ENCODE data around the gene TMEM9. TPM values are rescaled to one million over a fixed set of nuclear protein-coding genes. Genes with fewer than 3 reads are reported as not detected.

The TMEM9 gene
- polyA plus RNA-seq, 1 donor, result 49.8 TPM

GRCh38 chr1:201085902-201086735, 68.2 kb downstream of the TMEM9 start:
- peak; percentile 45 to 51 for DNase-seq
- no peak overlapping the region for H3K4me3 ChIP-seq (ENCODE audit: low read length)
- no peaks in the 10 kb centered on the region for H3K9me3 ChIP-seq (ENCODE audit: control insufficient read depth, low read depth, low read length)
- H3K27ac ChIP-seq (ENCODE audit: low read length), result no peak overlapping the region
- WGBS (ENCODE audit: insufficient coverage, low lambda C conversion rate), result 92% methylated on average over 2 of the region's 12 CpGs
- no peaks in the 10 kb centered on the region for H3K4me1 ChIP-seq (ENCODE audit: control insufficient read depth, insufficient read depth, low read length)
- no peaks in the 10 kb centered on the region for H3K36me3 ChIP-seq (ENCODE audit: control insufficient read depth, insufficient read depth, low read length)
- peaks cover 11% of the 10 kb centered on the region for H3K27me3 ChIP-seq (ENCODE audit: control insufficient read depth, insufficient read depth, low read length)

Other genes starting within 250 kb of the TMEM9 start
- gene KIF21B, start 130.8 kb downstream of the TMEM9 start, polyA plus RNA-seq, result 1.5 TPM
- gene CACNA1S, start 42.0 kb downstream of the TMEM9 start, polyA plus RNA-seq, result 0.15 TPM
- 0.15 TPM for gene ASCL5, start 27.3 kb downstream of the TMEM9 start, polyA plus RNA-seq
- 0.42 TPM for gene IGFN1, start 36.4 kb upstream of the TMEM9 start, polyA plus RNA-seq
- gene PKP1, start 129.0 kb upstream of the TMEM9 start, polyA plus RNA-seq, result 0.45 TPM
- gene TNNT2, start 223.2 kb upstream of the TMEM9 start, polyA plus RNA-seq, result 20.8 TPM
- 96.4 TPM for gene LAD1, start 244.8 kb upstream of the TMEM9 start, polyA plus RNA-seq